ENCODE measurements around the gene MRPL11.

GRCh38 chr11:66418168-66418985 lies 20.3 kb downstream of the MRPL11 start:
- no peak for TF ChIP-seq POLR2AphosphoS5 (IDR thresholded peaks at IDR 0.05)
- no peak for TF ChIP-seq CTCF (IDR thresholded peaks at IDR 0.05 in 8 of 11, conservative IDR thresholded peaks at IDR 0.05 in 3 of 11)
- TF ChIP-seq POLR2A (IDR thresholded peaks at IDR 0.05): no peak

Data from spleen (tissue), 7 donors.